HG03469 (cell line): ENCODE results near the gene WDSUB1.

ENCODE experiments used
- ATAC-seq: cut with Tn5 transposase; IDR thresholded peaks from one replicate; pipeline ENCODE4 v1.9.1; 2021; ENCODE audit warnings: mild to moderate bottlenecking, moderate library complexity, moderate number of reproducible peaks; ENCODE audit not compliant: unreplicated experiment

The WDSUB1 gene

GRCh38 chr2:159285929-159286708 lies at the start of gene WDSUB1:
Gene WDSUB1, minus strand, starts transcription at chr2:159286703. Its CDS starts 3,634 bp downstream, at chr2:159283069.
- ATAC-seq, result peak; percentile 25

GRCh38 chr2:159326569-159327255 lies 40.2 kb upstream of the WDSUB1 start:
- no peak for ATAC-seq

GRCh38 chr2:159322419-159322818 lies 35.9 kb upstream of the WDSUB1 start:
- no peak for ATAC-seq

- no peak for ATAC-seq
These were observed 31.0 kb upstream of the WDSUB1 start for GRCh38 chr2:159317392-159318088.

- ATAC-seq, result no peak
These were observed 21.4 kb upstream of the WDSUB1 start for GRCh38 chr2:159307942-159308341.

- ATAC-seq, result no peak
These were observed 14.1 kb upstream of the WDSUB1 start for GRCh38 chr2:159300586-159300985.

GRCh38 chr2:159298967-159299366 lies 12.5 kb upstream of the WDSUB1 start:
- ATAC-seq, result no peak

- no peak for ATAC-seq
These were observed 10.7 kb upstream of the WDSUB1 start for GRCh38 chr2:159297042-159297707.

GRCh38 chr2:159292157-159292556 lies 5.7 kb upstream of the WDSUB1 start:
- no peak for ATAC-seq

- ATAC-seq, result no peak
These were observed 3.9 kb upstream of the WDSUB1 start for GRCh38 chr2:159290289-159290907.

GRCh38 chr2:159287733-159288132 lies 1.2 kb upstream of the WDSUB1 start:
- no peak for ATAC-seq

- ATAC-seq, result peak; percentile 69
These were observed 372 bp upstream of the WDSUB1 start for GRCh38 chr2:159286709-159287441.

- no peak for ATAC-seq
These were observed 1.1 kb downstream of the WDSUB1 start for GRCh38 chr2:159285433-159285832.

GRCh38 chr2:159283529-159283928 lies 3.0 kb downstream of the WDSUB1 start:
- ATAC-seq, result no peak

- no peak for ATAC-seq
These were observed 5.5 kb downstream of the WDSUB1 start for GRCh38 chr2:159281002-159281401.

GRCh38 chr2:159279700-159280099 lies 6.8 kb downstream of the WDSUB1 start:
- no peak for ATAC-seq

GRCh38 chr2:159275111-159275510 lies 11.4 kb downstream of the WDSUB1 start:
- ATAC-seq, result no peak

- ATAC-seq, result no peak
These were observed 14.3 kb downstream of the WDSUB1 start for GRCh38 chr2:159272156-159272555.

GRCh38 chr2:159270744-159271379 lies 15.6 kb downstream of the WDSUB1 start:
- no peak for ATAC-seq

GRCh38 chr2:159267921-159268320 lies 18.6 kb downstream of the WDSUB1 start:
- no peak for ATAC-seq
